Calu3 (cell line): ENCODE results near the gene MAZ. TPM values are rescaled to one million over a fixed set of nuclear protein-coding genes. Genes with fewer than 3 reads are reported as not detected.

Experiments used
- BruUV-seq: library from RNA; stranded (reverse); fragments of 400-500 nt; replicated peaks from 2 replicates; lab custom pipeline; 2021; lab: Mats Ljungman, UMichigan
- CTCF ChIA-PET: fragments of 300-600 bp; sonication (Branson Sonifier 250); formaldehyde crosslinking; loops from one replicate; lab custom pipeline; 2022; ENCODE audit warnings: antibody characterized with exemption; lab: Charles Lee
- DNase-seq: peaks from one replicate; pipeline ENCODE4 v3.0.0; 2022
- H3K27ac Mint-ChIP-seq: one replicate; pipeline ENCODE4 v1.8.0; 2022; ENCODE audit warnings: mixed read lengths; ENCODE audit not compliant: unreplicated experiment
- H3K27me3 Mint-ChIP-seq: one replicate; pipeline ENCODE4 v1.8.0; 2022; ENCODE audit warnings: mixed read lengths; ENCODE audit not compliant: unreplicated experiment
- H3K36me3 Mint-ChIP-seq: one replicate; pipeline ENCODE4 v1.8.0; 2022; ENCODE audit warnings: mild to moderate bottlenecking, moderate library complexity, mixed read lengths; ENCODE audit not compliant: insufficient read depth, unreplicated experiment
- H3K4me1 Mint-ChIP-seq: one replicate; pipeline ENCODE4 v1.8.0; 2022; ENCODE audit warnings: mild to moderate bottlenecking, low read depth, mixed read lengths; ENCODE audit not compliant: unreplicated experiment
- H3K4me3 Mint-ChIP-seq: one replicate; pipeline ENCODE4 v1.8.0; 2022; ENCODE audit warnings: mild to moderate bottlenecking, low read depth, moderate library complexity, mixed read lengths; ENCODE audit not compliant: unreplicated experiment
- H3K9me3 Mint-ChIP-seq: one replicate; pipeline ENCODE4 v1.8.0; 2022; ENCODE audit warnings: low read depth, mixed read lengths; ENCODE audit not compliant: unreplicated experiment
- intact Hi-C: fragments of 100-400 bp; cut with micrococcal nuclease; formaldehyde crosslinking; loops from one replicate; pipeline ENCODE4 v1.10.0; 2022; ENCODE audit not compliant: unreplicated experiment
- total RNA-seq: library from RNA; stranded (reverse); gene quantifications from 2 replicates; pipeline ENCODE4 v1.2.3, GENCODE V29; 2022
- TF ChIP-seq, protein P1 (sequence below): fragments of 200-600 bp; IDR thresholded peaks from one replicate; pipeline ENCODE4 v1.8.0; 2022; ENCODE audit warnings: antibody characterized with exemption; ENCODE audit not compliant: unreplicated experiment

The MAZ gene
- total RNA-seq, 1 experiment from 2014 or later, result 257 TPM

GRCh38 chr16:29813644-29814562 is 7.6 kb downstream of the MAZ start:
- H3K27me3 Mint-ChIP-seq, result peaks cover 39% of the 10 kb centered on the region

DNA sequence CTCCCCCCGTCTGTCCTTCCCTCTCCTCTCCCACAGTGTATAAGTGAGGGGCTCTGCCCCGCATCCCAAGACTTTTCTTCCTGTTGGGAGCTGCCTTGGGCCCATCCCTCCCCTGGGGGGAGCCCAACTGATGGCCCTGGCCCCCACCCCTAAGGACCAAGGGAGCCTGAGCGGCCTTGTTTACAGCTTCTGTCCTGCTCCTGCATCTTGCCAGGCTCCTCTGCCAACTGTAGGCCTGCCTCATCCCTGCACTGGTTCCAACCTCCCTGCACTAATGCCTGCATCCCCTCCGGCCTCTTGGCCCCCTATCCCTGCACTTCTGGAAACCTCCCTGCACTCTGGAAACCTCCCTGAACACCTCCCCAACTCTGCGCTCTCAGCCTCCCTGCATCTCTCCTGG is 8.3 kb downstream of the MAZ start:
- intact Hi-C loops, result loop anchor here (10.0 kb wide), 1 partner anchor 110 kb away; no protein-coding TSS in a partner anchor
- no TSS peak for BruUV-seq
- TF ChIP-seq, protein P1, sequence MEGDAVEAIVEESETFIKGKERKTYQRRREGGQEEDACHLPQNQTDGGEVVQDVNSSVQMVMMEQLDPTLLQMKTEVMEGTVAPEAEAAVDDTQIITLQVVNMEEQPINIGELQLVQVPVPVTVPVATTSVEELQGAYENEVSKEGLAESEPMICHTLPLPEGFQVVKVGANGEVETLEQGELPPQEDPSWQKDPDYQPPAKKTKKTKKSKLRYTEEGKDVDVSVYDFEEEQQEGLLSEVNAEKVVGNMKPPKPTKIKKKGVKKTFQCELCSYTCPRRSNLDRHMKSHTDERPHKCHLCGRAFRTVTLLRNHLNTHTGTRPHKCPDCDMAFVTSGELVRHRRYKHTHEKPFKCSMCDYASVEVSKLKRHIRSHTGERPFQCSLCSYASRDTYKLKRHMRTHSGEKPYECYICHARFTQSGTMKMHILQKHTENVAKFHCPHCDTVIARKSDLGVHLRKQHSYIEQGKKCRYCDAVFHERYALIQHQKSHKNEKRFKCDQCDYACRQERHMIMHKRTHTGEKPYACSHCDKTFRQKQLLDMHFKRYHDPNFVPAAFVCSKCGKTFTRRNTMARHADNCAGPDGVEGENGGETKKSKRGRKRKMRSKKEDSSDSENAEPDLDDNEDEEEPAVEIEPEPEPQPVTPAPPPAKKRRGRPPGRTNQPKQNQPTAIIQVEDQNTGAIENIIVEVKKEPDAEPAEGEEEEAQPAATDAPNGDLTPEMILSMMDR, result no peak
- no peak for DNase-seq
- Mint-ChIP-seq H3K36me3 (peaks cover 89% of the 10 kb centered on the region), H3K27me3 (peaks cover 39% of the 10 kb centered on the region), H3K4me3 (peak overlapping the region; percentile 96), H3K9me3 (no peaks in the 10 kb centered on the region), H3K4me1 (peaks cover 37% of the 10 kb centered on the region), H3K27ac (peak overlapping the region; percentile 94)
- CTCF ChIA-PET, result interaction anchor here (1.5 kb wide), 1 partner anchor 218 kb away, joined by 3 read pairs; no protein-coding TSS in a partner anchor

More at GRCh38 chr16:29813644-29814562, 7.6 kb downstream of the MAZ start:
- Mint-ChIP-seq H3K4me3 (peak overlapping the region; percentile 96), H3K9me3 (no peaks in the 10 kb centered on the region), H3K4me1 (peaks cover 33% of the 10 kb centered on the region), H3K36me3 (peaks cover 85% of the 10 kb centered on the region), H3K27ac (peak overlapping the region; percentile 94)
- CTCF ChIA-PET, result no interaction called here
- BruUV-seq, result no TSS peak
- TF ChIP-seq, protein P1, result no peak
- no peak for DNase-seq
- intact Hi-C loops, result loop anchor here (10.0 kb wide), 1 partner anchor 109 kb away; no protein-coding TSS in a partner anchor

- TF ChIP-seq, protein P1, result no peak
- Mint-ChIP-seq H3K4me1 (peaks cover 42% of the 10 kb centered on the region), H3K36me3 (peaks cover 90% of the 10 kb centered on the region), H3K27ac (peak overlapping the region; percentile 94), H3K9me3 (no peaks in the 10 kb centered on the region), H3K4me3 (peak overlapping the region; percentile 96), H3K27me3 (peaks cover 39% of the 10 kb centered on the region)
- no peak for DNase-seq
- intact Hi-C loops, result loop anchor here (10.0 kb wide), 1 partner anchor 110 kb away; no protein-coding TSS in a partner anchor
- BruUV-seq, result no TSS peak
- CTCF ChIA-PET, result interaction anchor here (0.7 to 3.5 kb wide), 9 partner anchors 8 to 217 kb away, joined by 3 to 35 read pairs (median 6); partner anchors contain the start of genes ASPHD1, KIF22, MAZ and SEZ6L2
Observed at GRCh38 chr16:29815032-29815721, 8.8 kb downstream of the MAZ start.
